Choroid plexus epithelial cell (primary cell): ENCODE measurements around the gene PADI4.

ENCODE experiments used
- DNase-seq: peaks from one replicate; pipeline ENCODE4 v3.0.0-alpha.2; 2010; ENCODE audit warnings: low read depth
- H3K4me3 ChIP-seq: 2 replicates; pipeline ENCODE4 v1.5.1; 2011; ENCODE audit warnings: low read depth, mild to moderate bottlenecking, control low read depth, low read length, moderate library complexity
- CTCF ChIP-seq: conservative IDR thresholded peaks from 2 replicates; pipeline ENCODE4 v1.5.1; 2011; ENCODE audit warnings: low read depth, mild to moderate bottlenecking, control low read depth, inconsistent platforms, low read length, moderate library complexity

The PADI4 gene

DNA sequence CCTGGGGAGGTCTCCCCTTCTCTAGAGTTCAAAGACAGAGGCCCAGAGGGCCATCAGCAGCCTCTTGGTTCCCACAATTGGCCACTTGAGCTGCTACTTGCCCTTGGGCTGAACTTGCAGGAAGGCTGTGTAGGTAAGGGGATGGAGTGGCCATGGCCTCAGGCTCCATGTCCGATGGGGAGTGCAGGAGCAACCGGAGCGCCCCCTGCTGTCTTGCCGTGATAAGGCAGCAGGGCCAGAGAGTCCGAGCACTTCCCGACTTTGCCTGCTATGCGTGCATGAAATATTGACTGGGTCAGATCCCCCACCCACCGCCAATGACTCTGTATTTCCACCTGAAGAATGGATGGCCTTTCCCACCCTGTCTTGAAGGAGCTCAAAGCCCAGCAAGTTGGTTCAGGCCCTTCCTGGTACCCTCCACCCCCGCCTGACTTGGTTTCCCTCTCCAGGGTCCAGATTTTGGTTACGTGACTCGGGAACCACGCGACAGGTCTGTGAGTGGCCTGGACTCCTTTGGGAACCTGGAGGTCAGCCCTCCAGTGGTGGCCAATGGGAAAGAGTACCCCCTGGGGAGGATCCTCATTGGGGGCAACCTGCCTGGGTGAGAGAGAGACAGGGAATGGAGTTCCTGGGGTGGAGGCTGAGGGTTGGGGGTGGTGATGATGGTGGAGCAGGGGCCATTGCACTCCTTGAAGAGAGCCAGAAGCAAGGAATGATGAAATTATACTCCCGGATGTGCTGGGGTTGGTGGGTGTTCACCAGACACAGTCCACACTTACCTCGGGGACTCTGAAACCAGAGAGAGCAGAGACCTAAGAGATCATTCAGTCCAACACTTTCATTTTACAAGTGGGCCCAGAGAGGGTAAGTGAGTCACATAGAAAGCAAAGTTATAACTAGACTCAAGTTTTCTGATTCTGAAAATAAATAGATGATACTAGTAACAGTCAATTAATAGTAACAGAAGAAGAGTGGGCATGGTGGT lies 33.5 kb upstream of the PADI4 start:
- TF ChIP-seq CTCF: peak; percentile 85
- DNase-seq: peak; percentile 61
- H3K4me3 ChIP-seq: no peak overlapping the region

- no peak overlapping the region for H3K4me3 ChIP-seq
- TF ChIP-seq CTCF: no peak
- peak; percentile 9 for DNase-seq
Measured at GRCh38 chr1:17276568-17276967, 31.4 kb upstream of the PADI4 start.

GRCh38 chr1:17277511-17278159 lies 30.4 kb upstream of the PADI4 start:
- DNase-seq: no peak
- H3K4me3 ChIP-seq: no peak overlapping the region
- no peak for TF ChIP-seq CTCF

DNA sequence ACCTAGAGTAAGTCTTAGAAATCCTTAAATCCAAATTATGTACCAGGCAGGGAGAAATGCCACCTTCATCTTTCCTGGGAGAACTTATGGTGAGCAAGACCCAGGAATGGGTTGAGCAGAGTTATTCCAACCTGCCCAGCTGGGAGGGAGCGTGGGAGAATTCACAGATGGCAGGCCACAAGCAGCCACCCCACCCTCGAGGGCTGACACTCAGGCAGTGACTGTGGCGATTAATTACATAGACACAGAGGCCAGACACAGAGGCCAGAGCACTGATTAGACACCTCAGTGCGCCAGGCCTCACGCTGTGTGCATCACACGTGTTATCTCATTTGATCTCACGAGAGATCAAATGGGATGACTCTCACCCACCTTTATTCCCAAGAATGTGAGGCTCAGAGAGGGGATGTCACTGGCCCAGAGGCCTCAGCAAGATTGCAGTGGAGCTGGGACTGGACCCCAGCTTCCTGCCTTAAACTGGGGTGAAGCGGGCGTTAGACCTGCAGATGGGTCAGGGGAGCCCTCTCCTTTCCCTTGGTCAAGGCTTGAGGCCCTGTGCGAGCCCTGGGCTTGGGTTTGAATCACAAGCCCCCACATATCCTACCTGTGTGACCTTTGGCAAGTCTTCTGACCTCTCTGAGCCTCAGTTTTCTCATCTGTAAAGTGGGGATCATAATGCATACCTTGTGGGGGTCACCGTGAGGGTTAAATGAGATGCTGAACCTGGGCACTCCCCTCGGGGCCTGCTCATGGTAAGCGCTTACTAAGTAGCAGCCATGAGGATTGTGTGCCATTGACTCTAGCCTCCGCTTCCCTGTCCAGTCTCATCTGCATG lies 28.8 kb upstream of the PADI4 start:
- no peak for TF ChIP-seq CTCF
- no peak overlapping the region for H3K4me3 ChIP-seq
- DNase-seq: no peak

- DNase-seq: no peak
- no peak overlapping the region for H3K4me3 ChIP-seq
- TF ChIP-seq CTCF: no peak
Measured at GRCh38 chr1:17280436-17280835, 27.6 kb upstream of the PADI4 start.

- no peak for TF ChIP-seq CTCF
- no peak overlapping the region for H3K4me3 ChIP-seq
- DNase-seq: no peak
Measured at GRCh38 chr1:17280894-17281293, 27.1 kb upstream of the PADI4 start.
